AG09319 (cell line): ENCODE measurements around the gene FAM174C.

Source experiments
- DNase-seq: peaks from one replicate; pipeline ENCODE4 v3.0.0-alpha.2; 2010; ENCODE audit warnings: low read depth; ENCODE audit errors: extremely low read depth
- CTCF ChIP-seq: IDR thresholded peaks from 2 replicates; pipeline ENCODE4 v1.5.1; 2011; ENCODE audit warnings: low read depth, mild to moderate bottlenecking, inconsistent platforms, low read length, moderate library complexity

Gene FAM174C

GRCh38 chr19:1254530-1255185 lies 20.7 kb upstream of the FAM174C start:
- no peak for DNase-seq
- TF ChIP-seq CTCF: no peak

- no peak for DNase-seq
- no peak for TF ChIP-seq CTCF
Observed at GRCh38 chr19:1255186-1256161, 19.9 kb upstream of the FAM174C start.

GRCh38 chr19:1256646-1257474 lies 18.5 kb upstream of the FAM174C start:
- no peak for TF ChIP-seq CTCF
- no peak for DNase-seq

- no peak for DNase-seq
- no peak for TF ChIP-seq CTCF
Observed at GRCh38 chr19:1257475-1258162, 17.7 kb upstream of the FAM174C start.

GRCh38 chr19:1258163-1258492 lies 17.2 kb upstream of the FAM174C start:
- TF ChIP-seq CTCF: no peak
- no peak for DNase-seq

GRCh38 chr19:1258707-1259205 lies 16.6 kb upstream of the FAM174C start:
- no peak for DNase-seq
- TF ChIP-seq CTCF: no peak
